Activated CD8-positive, alpha-beta memory T cell treated with anti-CD3 and anti-CD28 coated beads, Interleukin-2, amount 50 U/mL, for 48 hours (primary cell): ENCODE measurements around the gene TENM4.
"Not testable (repeated sequence)": the region's sequence is repeated elsewhere in the genome, so short reads cannot be mapped to it uniquely, and the experiment has no call there.

Experiments
- DNase-seq: peaks from one replicate; pipeline ENCODE4 v3.0.0-alpha.2; 2020

Gene TENM4

DNA sequence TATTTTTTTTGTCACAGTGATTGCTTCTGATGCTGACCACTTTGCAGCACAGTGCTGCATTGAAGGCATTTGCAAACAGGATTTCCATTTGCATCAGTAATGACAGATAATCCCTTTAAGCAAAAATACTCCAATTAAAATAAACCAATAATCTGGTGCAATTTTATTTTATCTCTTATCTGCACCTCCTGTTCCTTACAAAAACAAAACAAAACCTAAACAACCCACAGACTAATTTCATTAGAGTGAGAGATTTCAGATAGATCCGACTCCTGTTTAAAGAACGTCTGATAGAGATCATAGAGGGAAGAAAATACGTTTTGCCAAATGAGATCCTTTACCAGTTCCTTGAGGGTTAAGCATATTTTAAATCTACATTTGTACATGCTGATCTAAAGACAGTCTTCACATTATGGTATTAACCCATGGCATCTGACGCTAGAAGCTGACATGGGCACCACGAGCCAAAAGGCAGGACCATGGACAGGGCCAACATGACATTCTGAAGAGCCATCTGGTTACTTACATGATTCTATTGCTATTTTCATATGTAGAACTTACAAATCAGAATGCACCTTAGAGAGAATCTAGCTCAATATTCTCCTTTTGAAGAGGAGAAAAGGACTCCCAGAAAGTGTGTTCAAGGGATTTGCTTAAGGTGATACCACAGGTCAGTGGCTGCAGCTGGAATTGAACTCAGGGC is 580.0 kb downstream of the TENM4 start:
- no peak for DNase-seq

DNA sequence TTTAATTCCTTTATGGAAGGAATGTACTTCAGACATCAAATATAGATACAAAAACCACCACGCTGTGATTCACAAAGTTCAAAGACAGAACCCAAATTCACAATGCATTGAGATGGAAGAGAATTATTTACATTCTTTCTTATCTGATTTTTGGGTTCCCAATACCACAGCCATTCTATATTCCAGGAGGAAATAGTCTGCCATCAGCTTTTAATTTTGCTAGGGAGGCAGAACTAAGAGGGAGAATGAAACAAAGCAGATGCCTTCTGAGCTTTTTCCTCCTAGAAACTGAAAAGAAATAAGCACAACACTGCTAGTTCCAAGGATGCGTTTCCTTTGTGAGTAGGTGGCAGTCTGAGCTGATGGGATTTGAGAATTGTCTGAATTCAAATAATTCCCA is 583.1 kb downstream of the TENM4 start:
- DNase-seq: no peak

DNA sequence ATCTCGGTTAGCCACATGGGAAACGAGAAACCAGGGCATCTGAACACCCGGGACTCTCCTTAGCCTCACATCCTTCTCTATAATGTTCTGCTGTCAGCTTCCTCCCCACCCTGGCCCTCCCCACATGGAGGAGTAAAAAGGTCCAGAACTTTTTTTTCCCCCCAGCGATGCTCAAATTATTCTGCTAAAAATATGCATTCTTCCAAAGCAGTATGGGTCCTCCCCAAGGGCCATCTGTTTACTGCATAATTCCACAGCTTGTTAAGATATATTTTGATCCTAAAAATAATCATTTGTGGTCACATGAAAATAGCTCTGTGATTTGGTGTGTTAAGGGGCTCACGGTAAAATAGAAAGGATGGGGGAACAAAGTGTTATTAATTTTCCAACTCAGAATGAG is 584.6 kb downstream of the TENM4 start:
- no peak for DNase-seq

DNA sequence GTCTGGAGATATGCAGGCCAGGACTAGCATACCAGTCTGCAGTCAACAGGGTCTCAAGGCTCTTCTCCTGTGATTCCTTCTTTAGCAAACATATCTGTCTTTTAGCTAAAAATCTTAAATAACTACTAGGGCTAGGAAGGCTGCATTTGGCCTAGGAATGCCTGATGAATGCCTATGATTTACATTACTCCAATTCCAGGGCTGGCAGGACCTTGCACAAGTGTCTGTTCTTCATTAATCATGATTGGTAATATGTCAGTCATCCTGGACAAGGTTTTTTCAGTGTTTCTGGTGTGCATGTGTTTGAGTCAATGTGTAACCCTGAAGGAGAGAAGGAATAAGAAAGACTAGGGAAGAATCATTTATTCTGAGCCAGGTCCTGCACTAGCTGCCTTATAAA is 585.7 kb downstream of the TENM4 start:
- DNase-seq: no peak

- no peak for DNase-seq
These were observed 587.3 kb downstream of the TENM4 start for GRCh38 chr11:78853521-78853920.

DNA sequence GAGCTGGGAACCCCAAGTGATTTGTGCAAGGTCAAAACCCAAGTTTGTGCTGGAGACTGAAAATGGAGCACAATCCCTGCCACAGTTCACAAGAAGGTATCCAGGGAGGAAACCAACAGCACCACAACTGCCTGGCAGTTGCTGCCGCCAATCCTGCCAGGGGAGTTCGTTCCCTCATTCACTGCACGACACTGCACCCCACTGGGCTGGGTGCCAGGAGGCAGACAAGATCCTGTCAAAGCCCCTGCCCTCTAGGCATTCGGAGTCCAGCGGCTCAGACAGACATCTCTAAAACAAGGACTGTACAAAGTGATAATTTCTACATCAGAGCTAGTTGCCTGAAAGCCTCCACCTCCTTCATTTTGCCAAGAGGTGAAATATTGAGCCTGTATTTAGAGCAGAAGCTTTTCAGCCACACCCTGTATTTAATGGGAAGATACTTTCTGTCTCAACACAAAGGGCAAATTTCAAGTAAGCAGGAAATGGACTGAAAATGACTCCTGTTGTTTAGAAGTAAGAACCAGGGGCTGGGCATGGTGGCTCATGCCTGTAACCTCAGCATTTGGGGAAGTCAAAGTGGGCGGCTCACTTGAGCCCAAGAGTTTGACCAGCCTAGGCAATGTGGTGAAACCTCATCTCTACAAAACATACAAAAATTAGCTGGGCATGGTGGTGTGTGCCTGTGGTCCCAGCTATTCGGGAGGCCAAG is 588.8 kb downstream of the TENM4 start:
- DNase-seq: no peak

- DNase-seq: no peak
These were observed 590.8 kb downstream of the TENM4 start for GRCh38 chr11:78850078-78850477.

GRCh38 chr11:78846269-78846668 is 594.6 kb downstream of the TENM4 start:
- no peak for DNase-seq

GRCh38 chr11:78845496-78845895 is 595.3 kb downstream of the TENM4 start:
- no peak for DNase-seq

- no peak for DNase-seq
These were observed 599.3 kb downstream of the TENM4 start for GRCh38 chr11:78841456-78842060.

DNA sequence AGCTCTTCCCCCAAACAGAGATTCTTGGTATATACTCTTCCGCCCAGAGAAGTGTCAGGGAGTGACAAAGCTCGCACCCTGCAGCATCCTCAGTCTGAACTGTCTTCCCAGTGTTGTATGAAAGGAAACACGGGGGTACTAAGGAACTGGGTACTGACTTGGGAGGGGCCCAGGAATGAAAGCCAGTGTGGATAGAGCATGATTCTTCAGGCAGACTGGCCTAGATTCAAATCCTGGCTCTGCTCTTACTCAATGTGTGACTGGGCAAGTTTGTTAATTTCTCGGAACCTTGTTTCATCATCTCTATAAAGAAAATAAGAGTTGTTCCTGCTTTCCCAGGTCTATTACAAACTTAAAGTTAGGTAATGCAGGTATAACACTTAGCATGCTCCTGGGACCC is 600.2 kb downstream of the TENM4 start:
- no peak for DNase-seq

DNA sequence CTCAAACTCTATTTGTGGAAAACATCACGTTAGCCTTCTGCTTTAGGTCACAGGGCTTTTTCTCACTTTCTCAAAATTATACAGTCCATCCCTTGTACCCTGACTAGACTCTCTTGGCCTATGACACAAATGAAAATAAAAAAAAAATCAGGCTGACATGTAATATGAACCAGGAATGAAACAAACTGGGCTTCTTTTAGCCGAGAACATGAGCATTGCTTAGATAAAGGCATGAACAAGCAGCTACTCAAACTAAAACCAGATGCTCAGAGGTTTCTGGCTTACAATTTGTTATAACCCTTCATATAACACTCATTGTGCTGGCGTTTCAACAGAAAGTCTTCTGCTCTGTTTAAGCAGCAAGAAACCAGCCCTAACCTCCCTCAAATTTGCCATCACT is 600.6 kb downstream of the TENM4 start:
- DNase-seq: no peak

DNA sequence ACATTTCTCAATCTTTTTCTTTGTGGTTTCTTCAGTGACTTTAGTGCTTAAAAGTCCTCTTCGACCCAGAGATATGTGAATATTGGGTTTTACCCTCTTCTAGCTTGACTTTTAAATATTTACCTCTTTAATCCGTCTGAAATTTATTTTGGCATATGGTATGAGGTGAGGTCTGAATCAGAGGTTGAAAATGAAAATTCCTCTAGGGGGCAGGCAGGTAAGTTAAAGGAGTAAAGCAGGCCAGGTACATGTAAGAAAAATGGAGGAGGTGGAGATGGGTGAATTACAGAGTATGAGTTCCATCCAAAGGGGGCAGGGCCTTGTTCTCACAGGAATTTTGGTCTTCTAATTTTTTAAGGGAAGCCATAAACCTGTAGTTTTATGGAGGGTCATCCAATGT is 602.4 kb downstream of the TENM4 start:
- DNase-seq: no peak

DNA sequence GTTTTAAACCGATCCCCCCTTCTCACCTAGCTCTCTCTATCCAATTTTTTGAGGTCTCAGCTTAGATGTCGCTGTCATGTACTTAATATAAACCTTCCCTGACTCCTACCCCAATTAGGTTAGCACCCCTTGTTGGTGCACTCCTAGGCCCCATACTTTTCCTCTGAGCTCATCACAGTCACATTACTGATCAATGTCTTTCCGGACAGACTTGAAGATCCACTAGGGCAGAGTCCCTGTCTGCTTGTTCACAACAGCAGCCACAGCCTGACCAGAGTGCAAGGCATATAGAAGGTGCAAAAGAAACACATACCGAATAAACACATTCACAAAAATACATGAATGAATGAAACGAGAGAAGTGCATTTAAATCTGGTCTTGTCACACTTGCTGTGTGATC is 605.2 kb downstream of the TENM4 start:
- DNase-seq: no peak

DNA sequence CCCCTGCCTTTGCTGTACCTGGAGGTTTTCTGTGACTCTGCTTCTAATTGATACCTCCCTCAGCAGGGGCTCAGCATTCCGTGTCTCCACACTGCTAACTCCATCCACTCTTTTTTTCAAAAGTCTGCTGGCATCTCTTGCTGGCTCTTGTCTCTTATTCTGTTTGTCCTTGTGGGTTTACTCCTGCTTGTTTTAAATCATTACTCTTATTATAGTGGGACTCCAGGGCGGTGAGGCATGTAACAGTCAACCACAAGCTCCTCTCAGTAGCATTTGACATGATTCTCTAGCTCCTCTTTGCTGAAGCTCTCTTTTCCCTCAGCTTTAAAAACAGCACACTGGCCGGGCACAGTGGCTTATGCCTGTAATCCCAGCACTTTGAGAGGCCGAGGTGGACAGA is 605.9 kb downstream of the TENM4 start:
- no peak for DNase-seq

DNA sequence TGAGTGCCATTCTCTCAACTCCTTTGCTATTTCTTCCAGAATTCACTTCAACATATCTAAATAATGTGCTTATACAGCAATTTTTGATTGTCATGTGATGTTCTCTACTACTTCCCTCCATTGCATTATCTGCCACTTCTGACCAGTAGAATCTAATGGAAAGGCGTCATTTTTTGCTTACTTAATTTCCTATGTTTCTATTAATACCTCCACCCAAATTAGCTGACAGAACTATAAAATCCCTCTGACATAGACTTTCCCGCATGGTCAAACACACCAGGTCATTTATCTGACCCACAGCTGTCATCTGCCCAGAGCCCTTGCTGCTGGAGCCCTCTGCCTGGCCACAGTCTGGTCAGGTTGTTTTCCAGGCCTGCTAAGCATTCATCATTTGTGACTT is 607.6 kb downstream of the TENM4 start:
- DNase-seq: no peak

GRCh38 chr11:78832226-78832947 is 608.4 kb downstream of the TENM4 start:
- DNase-seq: no peak

GRCh38 chr11:78831571-78831970 is 609.3 kb downstream of the TENM4 start:
- DNase-seq: no peak

GRCh38 chr11:78830277-78830819 is 610.5 kb downstream of the TENM4 start:
- no peak for DNase-seq

- no peak for DNase-seq
These were observed 611.7 kb downstream of the TENM4 start for GRCh38 chr11:78829146-78829545.

GRCh38 chr11:78828676-78829075 is 612.2 kb downstream of the TENM4 start:
- no peak for DNase-seq

DNA sequence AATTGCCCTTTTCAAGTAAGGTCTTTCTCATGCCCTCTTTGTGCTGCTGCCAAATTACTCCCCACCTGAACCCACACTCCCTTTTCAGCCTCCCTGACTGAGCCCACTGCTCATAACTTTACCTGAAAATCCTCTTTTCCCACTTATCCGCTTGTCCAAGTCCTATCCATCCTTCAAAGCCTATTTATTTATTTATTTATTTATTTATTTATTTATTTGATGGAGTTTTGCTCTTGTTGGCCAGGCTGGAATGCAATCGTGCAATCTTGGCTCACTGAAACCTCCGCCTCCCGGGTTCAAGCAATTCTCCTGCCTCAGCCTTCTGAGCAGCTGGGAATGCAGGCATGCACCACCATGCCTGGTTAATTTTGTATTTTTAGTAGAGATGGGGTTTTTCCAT is 613.5 kb downstream of the TENM4 start:
- DNase-seq: not testable (repeated sequence)

DNA sequence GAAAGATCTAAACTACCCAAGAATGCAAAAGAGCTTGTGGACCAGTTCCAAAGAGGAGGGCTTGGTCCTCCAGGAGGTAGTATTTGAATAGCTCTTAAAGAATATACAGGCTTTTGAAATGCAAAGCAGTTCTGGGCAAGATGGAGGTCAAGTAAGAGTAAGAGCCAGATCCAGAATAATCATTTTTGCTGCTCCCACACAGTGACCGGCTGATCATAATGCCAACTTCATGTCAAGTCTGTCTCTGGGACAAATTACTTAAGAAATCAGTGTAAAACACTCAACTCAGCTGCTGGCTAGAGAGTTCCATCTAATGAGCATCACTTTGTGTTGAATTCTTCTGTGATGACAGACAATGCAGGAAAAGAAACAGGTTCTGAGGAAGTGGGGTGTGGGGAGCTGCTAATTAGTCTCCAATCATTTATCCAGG is 615.2 kb downstream of the TENM4 start:
- DNase-seq: no peak
